Liver (tissue), 9 donors: ENCODE measurements around the gene IL32. TPM values are rescaled to one million over a fixed set of nuclear protein-coding genes. Genes with fewer than 3 reads are reported as not detected.
"Not testable (repeated sequence)": the region's sequence is repeated elsewhere in the genome, so short reads cannot be mapped to it uniquely, and the experiment has no call there.

Source experiments
- DNase-seq: peaks from one replicate; pipeline ENCODE4 v3.0.0-alpha.2; 2017; ENCODE audit warnings: low spot score
- H3K27ac ChIP-seq, 2 donors: one replicate each; pipeline ENCODE4 v1.7.0; 2013; ENCODE audit warnings: inconsistent platforms in 2 of 2, low read length in 2 of 2, control low read depth in 1 of 2, low read depth in 1 of 2, mild to moderate bottlenecking in 1 of 2
- H3K27me3 ChIP-seq, 4 donors: one replicate each; pipeline versions ENCODE4 v1.6.1 to v1.7.0; 2013; ENCODE audit warnings: low read length in 3 of 4, inconsistent platforms in 1 of 4, mild to moderate bottlenecking in 1 of 4, moderate library complexity in 1 of 4; ENCODE audit not compliant: control insufficient read depth in 4 of 4, insufficient read depth in 4 of 4
- H3K36me3 ChIP-seq, 4 donors: one replicate each; pipeline versions ENCODE4 v1.6.1 to v1.7.0; 2013; ENCODE audit warnings: low read length in 3 of 4, mild to moderate bottlenecking in 3 of 4, low read depth in 1 of 4, moderate library complexity in 1 of 4; ENCODE audit not compliant: control insufficient read depth in 4 of 4, insufficient read depth in 3 of 4
- H3K4me1 ChIP-seq, 4 donors: one replicate each; pipeline versions ENCODE4 v1.6.1 to v1.7.0; 2013; ENCODE audit warnings: low read length in 3 of 4, mild to moderate bottlenecking in 3 of 4, moderate library complexity in 1 of 4; ENCODE audit not compliant: control insufficient read depth in 4 of 4, insufficient read depth in 4 of 4
- H3K4me3 ChIP-seq, 3 donors: one replicate each; pipeline versions ENCODE4 v1.6.1 to v1.7.0; 2013; ENCODE audit warnings: low read length in 3 of 3, control low read depth in 1 of 3, low read depth in 1 of 3, mild to moderate bottlenecking in 1 of 3
- H3K9ac ChIP-seq, 2 donors: one replicate each; pipeline ENCODE4 v1.7.0; 2013; ENCODE audit warnings: low read length in 2 of 2, mild to moderate bottlenecking in 2 of 2, moderate library complexity in 2 of 2, control low read depth in 1 of 2, low read depth in 1 of 2
- H3K9me3 ChIP-seq, 4 donors: one replicate each; pipeline versions ENCODE4 v1.6.1 to v1.7.0; 2013; ENCODE audit warnings: low read length in 3 of 4; ENCODE audit not compliant: control insufficient read depth in 4 of 4
- ATF3 ChIP-seq: IDR thresholded peaks from 2 replicates; pipeline ENCODE4 v1.6.1; 2016; ENCODE audit warnings: antibody characterized with exemption
- FOXA1 ChIP-seq: IDR thresholded peaks from 2 replicates; pipeline ENCODE4 v1.6.1; 2016; ENCODE audit warnings: antibody characterized with exemption
- GABPA ChIP-seq, 2 donors: IDR thresholded peaks in 1 of 2; conservative IDR thresholded peaks in 1 of 2; 2 replicates each; pipeline ENCODE4 v1.6.1; 2016; ENCODE audit warnings: antibody characterized with exemption in 2 of 2, mild to moderate bottlenecking in 1 of 2, moderate library complexity in 1 of 2
- HNF4A ChIP-seq, 2 donors: conservative IDR thresholded peaks; 2 replicates each; pipeline ENCODE4 v1.6.1; 2016; ENCODE audit warnings: antibody characterized with exemption in 2 of 2, mild to moderate bottlenecking in 2 of 2
- HNF4G ChIP-seq: IDR thresholded peaks from 2 replicates; pipeline ENCODE4 v1.6.1; 2016; ENCODE audit warnings: antibody characterized with exemption
- JUND ChIP-seq, 2 donors: IDR thresholded peaks; 2 replicates each; pipeline ENCODE4 v1.6.1; 2016; ENCODE audit warnings: antibody characterized with exemption in 2 of 2
- MAX ChIP-seq: IDR thresholded peaks from 2 replicates; pipeline ENCODE4 v1.6.1; 2016; ENCODE audit warnings: antibody characterized with exemption
- NR2F2 ChIP-seq: IDR thresholded peaks from 2 replicates; pipeline ENCODE4 v1.6.1; 2016; ENCODE audit warnings: antibody characterized with exemption
- RAD21 ChIP-seq, 2 donors: IDR thresholded peaks; 2 replicates each; pipeline ENCODE4 v1.6.1; 2016; ENCODE audit warnings: antibody characterized with exemption in 2 of 2, mild to moderate bottlenecking in 2 of 2
- REST ChIP-seq: IDR thresholded peaks from 2 replicates; pipeline ENCODE4 v1.6.1; 2016; ENCODE audit warnings: antibody characterized with exemption, mild to moderate bottlenecking
- RXRA ChIP-seq, 2 donors: IDR thresholded peaks; 2 replicates each; pipeline ENCODE4 v1.6.1; 2017 to 2018; ENCODE audit warnings: antibody characterized with exemption in 2 of 2, mild to moderate bottlenecking in 1 of 2
- SP1 ChIP-seq: IDR thresholded peaks from 2 replicates; pipeline ENCODE4 v1.6.1; 2018; ENCODE audit warnings: antibody characterized with exemption, mild to moderate bottlenecking
- TAF1 ChIP-seq: conservative IDR thresholded peaks from 2 replicates; pipeline ENCODE4 v1.6.1; 2016; ENCODE audit warnings: antibody characterized with exemption, mild to moderate bottlenecking
- WGBS: extraction: QIAGEN DNeasy Blood & Tissue Kit; methylation state at CpG from one replicate; pipeline ENCODE4 v1.1.7; 2013; 5-methylcytosine and 5-hydroxymethylcytosine counted together
- polyA plus RNA-seq, 2 donors: library from polyadenylated mRNA; stranded (reverse) in 1 of 2; unstranded in 1 of 2; fragments of 200-250 nt in 1 of 2; fragments of >200 nt in 1 of 2; fragmentation: Nextera tagmentation in 1 of 2; extraction: Ambion mirVana in 1 of 2; gene quantifications; one replicate each; pipeline versions ENCODE4 v1.2.1 to v1.2.3, GENCODE V29; 2013 to 2015
- total RNA-seq, 2 donors: library from RNA; depleted of rRNA; stranded (reverse); fragments of >200 nt; gene quantifications; one replicate each; pipeline ENCODE4 v1.2.3, GENCODE V29; 2014
- donor health status: healthy.
- donor health status: healthy.
- donor health status: healthy.
- donor health status: healthy.
- donor health status: healthy.

IL32 gene
- total and polyA plus RNA-seq, 4 donors, result 8.6 to 328 (median 196) TPM

- TF ChIP-seq SP1, result no peak
- TF ChIP-seq HNF4A (conservative IDR thresholded peaks at IDR 0.05), result no peak
- no peak for TF ChIP-seq NR2F2
- no peak for TF ChIP-seq JUND (IDR thresholded peaks at IDR 0.05)
- TF ChIP-seq MAX, result no peak
- no peak for TF ChIP-seq FOXA1
Observed at GRCh38 chr16:3068487-3068886, 3.0 kb downstream of the IL32 start (continued).

- not testable (repeated sequence) for H3K9ac ChIP-seq, H3K9me3 ChIP-seq, H3K27ac ChIP-seq, DNase-seq, H3K4me3 ChIP-seq, H3K36me3 ChIP-seq, H3K27me3 ChIP-seq
- WGBS, result 94% methylated on average over 10 of the region's 11 CpGs
- H3K4me1 ChIP-seq, result peaks cover 0 to 15% (median 7%) of the 10 kb centered on the region in 4 donors
Observed at GRCh38 chr16:3069146-3069545, 3.7 kb downstream of the IL32 start.

- H3K27ac ChIP-seq, result no peak overlapping the region
- no peaks in the 10 kb centered on the region for H3K27me3 ChIP-seq
- 87% methylated on average over 9 of the region's 9 CpGs for WGBS
- peaks cover 0 to 11% (median 4%) of the 10 kb centered on the region in 4 donors for H3K4me1 ChIP-seq
- no peak for DNase-seq
- TF ChIP-seq ATF3 (no peak), REST (no peak), MAX (no peak), HNF4A (conservative IDR thresholded peaks at IDR 0.05) (no peak), RXRA (IDR thresholded peaks at IDR 0.05) (no peak), HNF4G (no peak), TAF1 (no peak), GABPA (IDR thresholded peaks at IDR 0.05 in 1 of 2, conservative IDR thresholded peaks at IDR 0.05 in 1 of 2) (no peak), SP1 (no peak), RAD21 (IDR thresholded peaks at IDR 0.05) (no peak)
- H3K9me3 ChIP-seq, result no peaks in the 10 kb centered on the region
- peaks cover 0 to 9% (median 3%) of the 10 kb centered on the region in 4 donors for H3K36me3 ChIP-seq
- no peak overlapping the region for H3K9ac ChIP-seq
- H3K4me3 ChIP-seq, result no peak overlapping the region
Observed at GRCh38 chr16:3070608-3071111, 5.2 kb downstream of the IL32 start.
